ENCODE data around the gene ZNF831. TPM values are rescaled to one million over a fixed set of nuclear protein-coding genes. Genes with fewer than 3 reads are reported as not detected.

The ZNF831 gene
- total and polyA plus RNA-seq, 3 donors from 2014 or later = 0.99 to 4.8 (median 4.0) TPM

- TF ChIP-seq POLR2A (IDR thresholded peaks at IDR 0.05) = no peak
- no peak for TF ChIP-seq CTCF (IDR thresholded peaks at IDR 0.05)
- 85 to 89% methylated on average over 11 of the region's 11 CpGs for WGBS, 2 donors
- no peaks in the 10 kb centered on the region for H3K9me3 ChIP-seq
- no peak for DNase-seq
- no peak overlapping the region for H3K27ac ChIP-seq
- H3K4me1 ChIP-seq = no peaks in the 10 kb centered on the region
- intact Hi-C loops (cut with DNase I; ENCODE audit: low total_unique reads) = no loop called here
- no peaks in the 10 kb centered on the region for H3K36me3 ChIP-seq (ENCODE audit: low read depth, missing control alignments)
- H3K27me3 ChIP-seq = no peaks in the 10 kb centered on the region
- H3K4me3 ChIP-seq = no peak overlapping the region
Measured at GRCh38 chr20:59214606-59215547, 51.3 kb downstream of the ZNF831 start.

GRCh38 chr20:59217173-59217572, 53.6 kb downstream of the ZNF831 start:
- TF ChIP-seq POLR2A (IDR thresholded peaks at IDR 0.05) (no peak), CTCF (IDR thresholded peaks at IDR 0.05) (no peak)
- Histone ChIP-seq H3K4me3 (no peak overlapping the region), H3K27ac (no peak overlapping the region), H3K27me3 (no peaks in the 10 kb centered on the region), H3K4me1 (peaks cover 7% of the 10 kb centered on the region), H3K36me3 (ENCODE audit: low read depth, missing control alignments) (no peaks in the 10 kb centered on the region), H3K9me3 (no peaks in the 10 kb centered on the region)
- intact Hi-C loops (cut with DNase I; ENCODE audit: low total_unique reads) = no loop called here
- no peak for DNase-seq
- WGBS, 2 donors = 86 to 98% methylated on average over 1 of the region's 1 CpG

- Histone ChIP-seq H3K27me3 (no peaks in the 10 kb centered on the region), H3K36me3 (ENCODE audit: low read depth, missing control alignments) (no peaks in the 10 kb centered on the region), H3K4me1 (peaks cover 10% of the 10 kb centered on the region), H3K9me3 (no peaks in the 10 kb centered on the region), H3K27ac (no peak overlapping the region), H3K4me3 (no peak overlapping the region)
- TF ChIP-seq CTCF (IDR thresholded peaks at IDR 0.05) (no peak), POLR2A (IDR thresholded peaks at IDR 0.05) (no peak)
- DNase-seq = no peak
- 70 to 86% methylated on average over 1 to 2 of the region's 2 CpGs for WGBS, 2 donors
- intact Hi-C loops (cut with DNase I; ENCODE audit: low total_unique reads) = no loop called here
Measured at GRCh38 chr20:59217794-59218280, 54.2 kb downstream of the ZNF831 start.

GRCh38 chr20:59219211-59219610, 55.6 kb downstream of the ZNF831 start:
- Histone ChIP-seq H3K36me3 (ENCODE audit: low read depth, missing control alignments) (no peaks in the 10 kb centered on the region), H3K27me3 (no peaks in the 10 kb centered on the region), H3K4me3 (no peak overlapping the region), H3K4me1 (peaks cover 16% of the 10 kb centered on the region), H3K27ac (no peak overlapping the region), H3K9me3 (no peaks in the 10 kb centered on the region)
- intact Hi-C loops (cut with DNase I; ENCODE audit: low total_unique reads) = no loop called here
- 77 to 93% methylated on average over 8 of the region's 8 CpGs for WGBS, 2 donors
- TF ChIP-seq CTCF (IDR thresholded peaks at IDR 0.05) (no peak), POLR2A (IDR thresholded peaks at IDR 0.05) (no peak)
- no peak for DNase-seq
